GM12873 (cell line): ENCODE results near the gene PHACTR4.

Source experiments
- CTCF ChIP-seq: IDR thresholded peaks from 2 replicates; pipeline ENCODE4 v1.5.1; 2012; ENCODE audit warnings: low read depth, mild to moderate bottlenecking, moderate library complexity, low read length, control low read depth; ENCODE audit not compliant: insufficient read depth; ENCODE audit errors: missing control alignments

Gene PHACTR4

GRCh38 chr1:28447679-28448078, 78.1 kb downstream of the PHACTR4 start:
- TF ChIP-seq CTCF, result no peak

- TF ChIP-seq CTCF, result no peak
These were observed 80.4 kb downstream of the PHACTR4 start for GRCh38 chr1:28449904-28450303.

GRCh38 chr1:28450561-28450960, 81.0 kb downstream of the PHACTR4 start:
- TF ChIP-seq CTCF, result no peak

GRCh38 chr1:28451011-28451410, 81.5 kb downstream of the PHACTR4 start:
- TF ChIP-seq CTCF, result no peak

- no peak for TF ChIP-seq CTCF
These were observed 86.5 kb downstream of the PHACTR4 start for GRCh38 chr1:28456078-28456477.

GRCh38 chr1:28457678-28458077, 88.1 kb downstream of the PHACTR4 start:
- no peak for TF ChIP-seq CTCF

GRCh38 chr1:28458237-28459228, 89.0 kb downstream of the PHACTR4 start:
- no peak for TF ChIP-seq CTCF
